ENCODE measurements around the gene NPIPA1.
"Not testable (repeated sequence)": the region's sequence is repeated elsewhere in the genome, so short reads cannot be mapped to it uniquely, and the experiment has no call there.

Gene NPIPA1

GRCh38 chr16:14930971-14931370 is 6.3 kb upstream of the NPIPA1 start:
- DNase-seq (ENCODE audit: low read depth): not testable (repeated sequence)

GRCh38 chr16:14932581-14933375 is 4.5 kb upstream of the NPIPA1 start:
- not testable (repeated sequence) for DNase-seq (ENCODE audit: low read depth)

- not testable (repeated sequence) for DNase-seq (ENCODE audit: low read depth)
Observed at GRCh38 chr16:14937994-14938393, 751 bp downstream of the NPIPA1 start.

GRCh38 chr16:14942686-14943085 is 5.4 kb downstream of the NPIPA1 start:
- DNase-seq (ENCODE audit: low read depth): not testable (repeated sequence)

GRCh38 chr16:14955546-14956231 is 18.4 kb downstream of the NPIPA1 start:
- DNase-seq (ENCODE audit: low read depth): no peak

- DNase-seq (ENCODE audit: low read depth): no peak
Observed at GRCh38 chr16:14957576-14958322, 20.5 kb downstream of the NPIPA1 start.

GRCh38 chr16:14958323-14958600 is 21.0 kb downstream of the NPIPA1 start:
- DNase-seq (ENCODE audit: low read depth): no peak

GRCh38 chr16:14958970-14959369 is 21.7 kb downstream of the NPIPA1 start:
- DNase-seq (ENCODE audit: low read depth): no peak

- DNase-seq (ENCODE audit: low read depth): no peak
Observed at GRCh38 chr16:14961405-14962186, 24.4 kb downstream of the NPIPA1 start.

GRCh38 chr16:14963281-14964173 is 26.3 kb downstream of the NPIPA1 start:
- DNase-seq (ENCODE audit: low read depth): no peak

GRCh38 chr16:14965328-14965727 is 28.1 kb downstream of the NPIPA1 start:
- no peak for DNase-seq (ENCODE audit: low read depth)

- DNase-seq (ENCODE audit: low read depth): not testable (repeated sequence)
Observed at GRCh38 chr16:14969795-14970194, 32.6 kb downstream of the NPIPA1 start.

GRCh38 chr16:14971621-14972228 is 34.5 kb downstream of the NPIPA1 start:
- DNase-seq (ENCODE audit: low read depth): not testable (repeated sequence)

- DNase-seq (ENCODE audit: low read depth): not testable (repeated sequence)
Observed at GRCh38 chr16:14973785-14974322, 36.6 kb downstream of the NPIPA1 start.

- DNase-seq (ENCODE audit: low read depth): not testable (repeated sequence)
Observed at GRCh38 chr16:14974331-14974655, 37.0 kb downstream of the NPIPA1 start.

- peak; percentile 95 for DNase-seq (ENCODE audit: low read depth)
Observed at GRCh38 chr16:14974656-14975417, 37.6 kb downstream of the NPIPA1 start, which contains the start of gene PDXDC1. Gene PDXDC1, plus strand, starts transcription at chr16:14975026. Its CDS starts 174 bp downstream, at chr16:14975200.

- DNase-seq (ENCODE audit: low read depth): peak; percentile 39
Observed at GRCh38 chr16:14975418-14976194, 38.4 kb downstream of the NPIPA1 start.

- DNase-seq (ENCODE audit: low read depth): not testable (repeated sequence)
Observed at GRCh38 chr16:14976971-14977736, 39.9 kb downstream of the NPIPA1 start.

Measured in activated T-cell treated with anti-CD3 and anti-CD28 coated beads for 24 hours (primary cell).